Mammary epithelial cell (primary cell): Measurements from ENCODE around the gene MTHFR.

ENCODE experiments used
- CTCF ChIP-seq, 2 donors: IDR thresholded peaks in 1 of 2; conservative IDR thresholded peaks in 1 of 2; 2 replicates each; pipeline ENCODE4 v1.5.1; 2011 to 2012; ENCODE audit warnings: inconsistent platforms in 2 of 2, low read length in 2 of 2, mild to moderate bottlenecking in 2 of 2, control low read depth in 1 of 2, low read depth in 1 of 2; ENCODE audit not compliant: insufficient read depth in 1 of 2; ENCODE audit errors: extremely low read depth in 1 of 2
- EZH2 ChIP-seq: IDR thresholded peaks from 2 replicates; pipeline ENCODE4 v1.6.1; 2012; ENCODE audit warnings: low read length, inconsistent platforms, borderline replicate concordance

GRCh38 chr1:11848373-11848700 is 42.6 kb upstream of the MTHFR start:
- no peak for TF ChIP-seq CTCF (conservative IDR thresholded peaks at IDR 0.05 in 1 of 2, IDR thresholded peaks at IDR 0.05 in 1 of 2; ENCODE audit: extremely low read depth in 1 of 2, insufficient read depth in 1 of 2, low read depth in 1 of 2, low read length in 2 of 2)
- no peak for TF ChIP-seq EZH2
